Measurements from ENCODE around the gene NOC4L. TPM values are rescaled to one million over a fixed set of nuclear protein-coding genes. Genes with fewer than 3 reads are reported as not detected.

The NOC4L gene
- total RNA-seq, 1 experiment from 2014 or later = 36.5 TPM

- H4K91ac ChIP-seq (ENCODE audit: insufficient read length, low read depth, low read length) = no peak overlapping the region
- no peaks in the 10 kb centered on the region for H3K9me3 ChIP-seq (ENCODE audit: control insufficient read depth, low read depth, low read length)
- H2AK5ac ChIP-seq (ENCODE audit: insufficient read length, low read length) = no peak overlapping the region
- H2BK120ac ChIP-seq (ENCODE audit: low read depth, low read length, poor library complexity, severe bottlenecking) = no peak overlapping the region
- no peaks in the 10 kb centered on the region for H3K36me3 Mint-ChIP-seq (ENCODE audit: insufficient read depth in 1 of 3, low read depth in 3 of 3)
- no peak overlapping the region for H2BK15ac ChIP-seq (ENCODE audit: low read depth, low read length)
- H4K5ac ChIP-seq (ENCODE audit: insufficient read length, low read depth, low read length) = no peak overlapping the region
- no peaks in the 10 kb centered on the region for H3K79me2 ChIP-seq (ENCODE audit: insufficient read depth, low read length)
- H3K9ac ChIP-seq (ENCODE audit: extremely low read depth, insufficient read length, low read length) = no peak overlapping the region
- no peak overlapping the region for H3K23ac ChIP-seq (ENCODE audit: insufficient read length, low read depth, low read length)
- TF ChIP-seq, protein P1, sequence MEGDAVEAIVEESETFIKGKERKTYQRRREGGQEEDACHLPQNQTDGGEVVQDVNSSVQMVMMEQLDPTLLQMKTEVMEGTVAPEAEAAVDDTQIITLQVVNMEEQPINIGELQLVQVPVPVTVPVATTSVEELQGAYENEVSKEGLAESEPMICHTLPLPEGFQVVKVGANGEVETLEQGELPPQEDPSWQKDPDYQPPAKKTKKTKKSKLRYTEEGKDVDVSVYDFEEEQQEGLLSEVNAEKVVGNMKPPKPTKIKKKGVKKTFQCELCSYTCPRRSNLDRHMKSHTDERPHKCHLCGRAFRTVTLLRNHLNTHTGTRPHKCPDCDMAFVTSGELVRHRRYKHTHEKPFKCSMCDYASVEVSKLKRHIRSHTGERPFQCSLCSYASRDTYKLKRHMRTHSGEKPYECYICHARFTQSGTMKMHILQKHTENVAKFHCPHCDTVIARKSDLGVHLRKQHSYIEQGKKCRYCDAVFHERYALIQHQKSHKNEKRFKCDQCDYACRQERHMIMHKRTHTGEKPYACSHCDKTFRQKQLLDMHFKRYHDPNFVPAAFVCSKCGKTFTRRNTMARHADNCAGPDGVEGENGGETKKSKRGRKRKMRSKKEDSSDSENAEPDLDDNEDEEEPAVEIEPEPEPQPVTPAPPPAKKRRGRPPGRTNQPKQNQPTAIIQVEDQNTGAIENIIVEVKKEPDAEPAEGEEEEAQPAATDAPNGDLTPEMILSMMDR (conservative IDR thresholded peaks at IDR 0.05) = no peak
- no peak overlapping the region for H3K18ac ChIP-seq (ENCODE audit: insufficient read length, low read depth, low read length)
- H3K27me3 ChIP-seq (ENCODE audit: insufficient read depth, low read length) = no peaks in the 10 kb centered on the region; the same call in 1 of the 2 replicates
- no peak overlapping the region; a peak in 1 of 5 replicates for H3K4me3 Mint-ChIP-seq
- H3K27me3 Mint-ChIP-seq (ENCODE audit: low read depth) = peaks cover 73% of the 10 kb centered on the region
- H3K79me1 ChIP-seq (ENCODE audit: insufficient read depth, low read depth, low read length, poor library complexity, severe bottlenecking) = no peaks in the 10 kb centered on the region
- no peaks in the 10 kb centered on the region for H3K9me3 Mint-ChIP-seq
- H2AFZ ChIP-seq (ENCODE audit: low read length) = no peak overlapping the region
- H3K4me2 ChIP-seq (ENCODE audit: insufficient read depth, insufficient read length, low read length) = no peak overlapping the region
- H2BK5ac ChIP-seq (ENCODE audit: insufficient read length, low read length) = no peak overlapping the region
- no peak overlapping the region for H3K14ac ChIP-seq (ENCODE audit: insufficient read depth, low read length)
- no peak for DNase-seq
- H3K56ac ChIP-seq (ENCODE audit: insufficient read length, low read depth, low read length) = no peak overlapping the region
- H3K27ac ChIP-seq (ENCODE audit: insufficient read length, low read depth, low read length) = no peak overlapping the region
- H2BK20ac ChIP-seq (ENCODE audit: low read depth, low read length, poor library complexity, severe bottlenecking) = no peak overlapping the region
- peak overlapping the region; percentile 33 for H2BK12ac ChIP-seq (ENCODE audit: insufficient read length, low read depth, low read length)
- H3T11ph ChIP-seq (ENCODE audit: low read length) = no peak overlapping the region
- H4K20me1 ChIP-seq (ENCODE audit: control insufficient read depth, insufficient read depth, insufficient read length) = no peaks in the 10 kb centered on the region
- no peak overlapping the region for H4K8ac ChIP-seq (replicated peaks; ENCODE audit: insufficient read length, low read depth, low read length)
- no peaks in the 10 kb centered on the region for H3K4me1 ChIP-seq (ENCODE audit: insufficient read depth, low read length)
- H3K23me2 ChIP-seq (ENCODE audit: insufficient read length, low read depth, low read length, poor library complexity, severe bottlenecking) = no peaks in the 10 kb centered on the region
- no CpG with 5 or more reads among the region's 15 CpGs for WGBS (ENCODE audit: extremely low coverage, insufficient read length, low lambda C conversion rate)
- no peak overlapping the region for H3K27ac Mint-ChIP-seq
- H3K4ac ChIP-seq (ENCODE audit: low read depth, low read length) = no peak overlapping the region
- H3K4me1 Mint-ChIP-seq = peaks cover 0 to 3% of the 10 kb centered on the region in 2 experiments; a peak in 1 of 4 replicates
These were observed 28.4 kb downstream of the NOC4L start for GRCh38 chr12:132172619-132173018.
